Thyroid gland (tissue), 4 donors: ENCODE results near the gene RNASE1. TPM values are rescaled to one million over a fixed set of nuclear protein-coding genes. Genes with fewer than 3 reads are reported as not detected.

Experiments used
- DNase-seq, 2 donors: peaks; one replicate each; pipeline ENCODE4 v3.0.0-alpha.2; 2019
- H3K27ac ChIP-seq, 3 donors: fragments of 200-600 bp; sonication (generic); 1 replicate in 2 of 3; 2 replicates in 1 of 3; pipeline ENCODE4 v1.5.1; 2016 to 2019; ENCODE audit warnings: mild to moderate bottlenecking in 1 of 3, moderate library complexity in 1 of 3
- H3K27me3 ChIP-seq: fragments of 200-600 bp; sonication (generic); one replicate; pipeline ENCODE4 v1.5.1; 2019
- H3K36me3 ChIP-seq, 2 donors: fragments of 200-600 bp; sonication (generic); one replicate each; pipeline ENCODE4 v1.5.1; 2016 to 2019
- H3K4me1 ChIP-seq, 2 donors: fragments of 200-600 bp; sonication (generic); one replicate each; pipeline ENCODE4 v1.5.1; 2017 to 2019
- H3K4me3 ChIP-seq, 3 donors: fragments of 200-600 bp; sonication (generic); replicated peaks in 1 of 3; 1 replicate in 2 of 3; 2 replicates in 1 of 3; pipeline ENCODE4 v1.5.1; 2016; ENCODE audit warnings: mild to moderate bottlenecking in 1 of 3
- H3K9me3 ChIP-seq: fragments of 200-600 bp; sonication (generic); one replicate; pipeline ENCODE4 v1.5.1; 2017
- POLR2A ChIP-seq, 2 donors: fragments of 450-650 bp; IDR thresholded peaks; one replicate each; pipeline ENCODE4 v1.6.1; 2017; ENCODE audit warnings: antibody characterized with exemption in 2 of 2, mild to moderate bottlenecking in 2 of 2, moderate library complexity in 1 of 2
- WGBS, 2 donors: methylation state at CpG; one replicate each; pipeline ENCODE4 v1.1.5; 2017; 5-methylcytosine and 5-hydroxymethylcytosine counted together
- intact Hi-C: fragments of 100-400 bp; cut with DNase I; formaldehyde crosslinking; loops from one replicate; pipeline ENCODE4 v1.15.1; 2023
- total RNA-seq, 4 donors: library from RNA; depleted of rRNA; stranded (reverse); fragments of >200 nt; gene quantifications; one replicate each; pipeline ENCODE4 v1.2.3, GENCODE V29; 2016
- TF ChIP-seq, protein P1 (sequence below), 6 experiments: fragments of 200-600 bp in 3 of 6; fragments of 450-650 bp in 3 of 6; sonication (generic) in 3 of 6; IDR thresholded peaks; one replicate each; pipeline ENCODE4 v1.5.1; 2016 to 2019; ENCODE audit warnings: antibody characterized with exemption in 6 of 6, mild to moderate bottlenecking in 2 of 6, inconsistent platforms in 1 of 6, moderate library complexity in 1 of 6

RNASE1 gene
- total RNA-seq, 4 donors from 2014 or later = 69.0 to 208 (median 133) TPM

DNA sequence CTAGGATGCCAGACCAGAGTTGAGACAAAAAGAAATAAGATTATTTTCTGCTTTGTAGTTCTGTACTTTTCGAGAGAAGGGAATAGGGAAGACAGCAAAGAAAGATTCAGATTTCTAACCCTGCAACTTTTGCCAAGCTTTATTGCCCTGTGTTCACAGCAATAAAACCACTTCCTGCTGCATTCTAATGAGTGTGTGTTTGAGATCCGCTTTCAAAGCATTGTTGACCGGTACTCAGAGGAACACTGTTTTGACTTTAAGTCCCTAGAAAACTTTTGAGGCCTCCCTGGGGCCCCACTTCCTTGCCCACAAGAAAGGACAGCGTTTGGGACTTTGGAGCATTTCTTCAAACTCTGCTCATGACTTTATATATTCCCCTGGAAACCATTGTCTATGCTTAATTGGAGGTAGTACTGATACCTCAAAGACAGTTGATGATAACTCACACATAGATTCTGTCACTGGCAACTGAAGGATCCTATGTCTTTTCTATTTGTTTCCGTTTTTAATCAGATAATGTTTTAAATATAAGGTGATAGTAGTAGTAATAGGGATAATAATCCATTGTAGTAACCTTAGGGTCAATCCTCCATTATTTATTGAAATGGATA is 20.3 kb downstream of the RNASE1 start:
- H3K27ac ChIP-seq = no peak overlapping the region
- TF ChIP-seq POLR2A (IDR thresholded peaks at IDR 0.05) = no peak
- TF ChIP-seq, protein P1, sequence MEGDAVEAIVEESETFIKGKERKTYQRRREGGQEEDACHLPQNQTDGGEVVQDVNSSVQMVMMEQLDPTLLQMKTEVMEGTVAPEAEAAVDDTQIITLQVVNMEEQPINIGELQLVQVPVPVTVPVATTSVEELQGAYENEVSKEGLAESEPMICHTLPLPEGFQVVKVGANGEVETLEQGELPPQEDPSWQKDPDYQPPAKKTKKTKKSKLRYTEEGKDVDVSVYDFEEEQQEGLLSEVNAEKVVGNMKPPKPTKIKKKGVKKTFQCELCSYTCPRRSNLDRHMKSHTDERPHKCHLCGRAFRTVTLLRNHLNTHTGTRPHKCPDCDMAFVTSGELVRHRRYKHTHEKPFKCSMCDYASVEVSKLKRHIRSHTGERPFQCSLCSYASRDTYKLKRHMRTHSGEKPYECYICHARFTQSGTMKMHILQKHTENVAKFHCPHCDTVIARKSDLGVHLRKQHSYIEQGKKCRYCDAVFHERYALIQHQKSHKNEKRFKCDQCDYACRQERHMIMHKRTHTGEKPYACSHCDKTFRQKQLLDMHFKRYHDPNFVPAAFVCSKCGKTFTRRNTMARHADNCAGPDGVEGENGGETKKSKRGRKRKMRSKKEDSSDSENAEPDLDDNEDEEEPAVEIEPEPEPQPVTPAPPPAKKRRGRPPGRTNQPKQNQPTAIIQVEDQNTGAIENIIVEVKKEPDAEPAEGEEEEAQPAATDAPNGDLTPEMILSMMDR (IDR thresholded peaks at IDR 0.05) = no peak
- H3K4me3 ChIP-seq = no peak overlapping the region
- H3K36me3 ChIP-seq = no peaks in the 10 kb centered on the region
- no peak for DNase-seq
- WGBS, 2 donors = 23 to 34% methylated on average over 5 of the region's 5 CpGs
- no peaks in the 10 kb centered on the region for H3K27me3 ChIP-seq
- no peaks in the 10 kb centered on the region for H3K4me1 ChIP-seq
- intact Hi-C loops = no loop called here
- no peaks in the 10 kb centered on the region for H3K9me3 ChIP-seq

DNA sequence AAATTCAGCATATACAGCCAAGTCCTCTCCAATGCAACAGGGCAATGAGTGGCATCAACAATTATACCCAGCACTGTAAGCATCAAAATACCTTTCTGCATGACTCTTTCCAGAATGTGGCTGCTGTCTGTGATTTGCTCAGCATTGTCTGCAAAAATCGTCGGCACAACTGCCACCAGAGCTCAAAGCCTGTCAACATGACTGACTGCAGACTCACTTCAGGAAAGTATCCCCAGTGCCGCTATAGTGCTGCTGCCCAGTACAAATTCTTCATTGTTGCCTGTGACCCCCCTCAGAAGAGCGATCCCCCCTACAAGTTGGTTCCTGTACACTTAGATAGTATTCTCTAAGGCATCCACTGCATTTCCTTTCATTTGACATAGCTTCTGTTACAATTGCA is 20.8 kb downstream of the RNASE1 start:
- no peaks in the 10 kb centered on the region for H3K9me3 ChIP-seq
- no peak overlapping the region for H3K4me3 ChIP-seq
- TF ChIP-seq, protein P1 (IDR thresholded peaks at IDR 0.05) = no peak
- no peak for TF ChIP-seq POLR2A (IDR thresholded peaks at IDR 0.05)
- no peak for DNase-seq
- 33 to 45% methylated on average over 4 of the region's 4 CpGs for WGBS, 2 donors
- H3K4me1 ChIP-seq = no peaks in the 10 kb centered on the region
- intact Hi-C loops = no loop called here
- H3K36me3 ChIP-seq = no peaks in the 10 kb centered on the region
- no peak overlapping the region for H3K27ac ChIP-seq
- no peaks in the 10 kb centered on the region for H3K27me3 ChIP-seq

DNA sequence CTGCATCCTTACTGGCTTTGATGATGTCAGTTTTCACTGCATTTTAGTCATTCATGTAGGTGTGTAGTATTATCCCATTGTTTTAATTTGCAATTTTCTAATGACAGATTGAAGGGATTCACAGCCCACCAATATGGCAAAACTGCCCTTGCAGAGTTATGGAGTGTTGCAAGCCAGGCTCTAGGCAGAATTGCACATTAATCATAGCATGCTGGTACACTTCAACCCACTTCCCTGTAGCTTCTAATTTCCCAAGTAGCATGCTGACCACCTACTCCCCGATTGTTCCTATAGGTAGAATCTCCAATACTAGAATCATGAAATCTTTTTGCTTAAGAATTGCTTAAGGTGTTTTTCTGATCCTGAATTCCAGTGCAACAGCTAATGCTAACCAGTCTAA is 26.7 kb downstream of the RNASE1 start:
- no peak overlapping the region for H3K27ac ChIP-seq
- no peak for TF ChIP-seq POLR2A (IDR thresholded peaks at IDR 0.05)
- TF ChIP-seq, protein P1 (IDR thresholded peaks at IDR 0.05) = no peak
- DNase-seq = no peak
- intact Hi-C loops = no loop called here
- H3K36me3 ChIP-seq = no peaks in the 10 kb centered on the region
- H3K4me3 ChIP-seq = no peak overlapping the region
- H3K9me3 ChIP-seq = no peaks in the 10 kb centered on the region
- no peaks in the 10 kb centered on the region for H3K4me1 ChIP-seq
- no peaks in the 10 kb centered on the region for H3K27me3 ChIP-seq
- 79% methylated on average over 1 of the region's 1 CpG for WGBS, 2 donors

DNA sequence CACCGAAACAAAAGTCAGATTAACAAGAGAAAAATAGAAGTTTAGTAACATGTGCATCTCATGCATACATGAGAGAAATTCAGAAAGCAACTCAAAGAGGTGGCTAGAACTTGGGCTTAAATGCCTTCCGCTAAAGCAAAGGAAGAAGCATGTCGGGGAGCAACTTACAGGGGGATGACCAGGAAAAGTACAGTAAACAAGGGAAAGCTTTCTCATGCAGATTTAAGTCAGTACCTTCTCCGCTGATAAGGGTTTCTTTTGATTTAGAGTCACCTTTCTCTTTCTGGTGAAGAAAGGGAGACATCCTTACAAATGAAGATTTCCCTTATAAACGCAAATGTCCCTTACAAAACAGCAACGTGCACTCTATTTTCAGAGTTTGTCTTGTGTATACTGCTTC is 27.6 kb downstream of the RNASE1 start:
- no peak overlapping the region for H3K27ac ChIP-seq
- no peak overlapping the region for H3K4me3 ChIP-seq
- intact Hi-C loops = no loop called here
- TF ChIP-seq, protein P1 (IDR thresholded peaks at IDR 0.05) = no peak
- TF ChIP-seq POLR2A (IDR thresholded peaks at IDR 0.05) = no peak
- no peaks in the 10 kb centered on the region for H3K4me1 ChIP-seq
- H3K9me3 ChIP-seq = no peaks in the 10 kb centered on the region
- H3K27me3 ChIP-seq = no peaks in the 10 kb centered on the region
- no peaks in the 10 kb centered on the region for H3K36me3 ChIP-seq
- DNase-seq = no peak
- WGBS, 2 donors = 64 to 71% methylated on average over 6 of the region's 6 CpGs

DNA sequence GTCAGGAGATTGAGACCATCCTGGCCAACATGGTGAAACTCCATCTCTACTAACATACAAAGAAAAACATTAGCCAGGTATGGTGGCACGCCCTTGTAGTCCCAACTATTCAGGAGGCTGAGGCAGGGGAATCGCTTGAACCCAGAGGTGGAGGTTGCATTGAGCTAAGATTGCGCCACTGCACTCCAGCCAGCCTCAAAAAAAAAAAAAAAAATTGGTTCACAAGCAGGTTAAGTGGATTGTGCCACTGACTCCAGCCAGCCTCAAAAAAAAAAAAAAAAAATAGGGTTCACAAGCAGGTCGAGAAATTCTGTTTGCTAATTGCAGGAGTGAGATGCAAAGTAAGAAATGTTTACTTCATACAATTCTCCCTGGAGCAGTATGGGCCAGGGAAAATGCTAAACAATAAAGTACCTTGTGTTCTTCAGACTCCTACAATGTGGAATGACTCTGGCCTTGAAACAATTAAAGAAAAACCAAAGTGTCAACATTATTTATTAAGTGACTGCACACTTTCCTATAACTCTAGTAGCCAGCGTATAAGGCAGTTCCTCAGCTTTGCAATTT is 28.3 kb downstream of the RNASE1 start:
- no peak for TF ChIP-seq POLR2A (IDR thresholded peaks at IDR 0.05)
- intact Hi-C loops = no loop called here
- no peaks in the 10 kb centered on the region for H3K27me3 ChIP-seq
- WGBS, 2 donors = 71 to 77% methylated on average over 5 of the region's 5 CpGs
- no peak overlapping the region for H3K27ac ChIP-seq
- H3K4me1 ChIP-seq = no peaks in the 10 kb centered on the region
- no peak overlapping the region for H3K4me3 ChIP-seq
- no peaks in the 10 kb centered on the region for H3K36me3 ChIP-seq
- no peaks in the 10 kb centered on the region for H3K9me3 ChIP-seq
- no peak for DNase-seq
